Astrocyte of the cerebellum (primary cell): ENCODE results near the gene ARHGEF12.

ENCODE experiments used
- DNase-seq: peaks from one replicate; pipeline ENCODE4 v3.0.0-alpha.2; 2011; ENCODE audit warnings: low read depth
- H3K4me3 ChIP-seq: 2 replicates; pipeline ENCODE4 v1.5.1; 2011; ENCODE audit warnings: mild to moderate bottlenecking, low read depth, low read length, moderate library complexity
- in situ Hi-C: cut with HindIII; loops from 2 replicates; pipeline ENCODE4 v1.10.0; 2017; ENCODE audit warnings: low sequenced_read_pairs
- TF ChIP-seq, protein P1 (sequence below): IDR thresholded peaks from 2 replicates; pipeline ENCODE4 v1.5.1; 2012; ENCODE audit warnings: low read length, low read depth, moderate library complexity, mild to moderate bottlenecking; ENCODE audit errors: missing control alignments

Gene ARHGEF12

DNA sequence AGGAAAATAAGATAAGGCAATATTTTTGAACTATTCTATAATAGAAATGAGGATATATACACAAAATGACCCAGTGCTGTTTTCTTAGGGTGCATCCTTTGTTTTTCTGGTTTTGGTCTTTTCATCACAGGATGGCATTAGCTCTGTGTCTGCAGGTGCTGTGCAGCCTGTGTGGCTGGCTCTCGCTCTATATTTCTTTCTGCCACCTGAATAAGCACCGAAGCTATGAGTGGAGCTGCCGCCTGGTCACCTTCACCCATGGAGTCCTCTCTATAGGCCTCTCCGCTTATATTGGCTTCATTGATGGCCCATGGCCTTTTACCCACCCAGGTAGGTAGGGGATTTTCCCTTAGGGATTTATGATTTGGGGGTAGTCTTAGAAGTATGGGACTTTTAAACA, 8.9 kb upstream of the ARHGEF12 start:
- H3K4me3 ChIP-seq = no peak overlapping the region
- no peak for DNase-seq
- TF ChIP-seq, protein P1, sequence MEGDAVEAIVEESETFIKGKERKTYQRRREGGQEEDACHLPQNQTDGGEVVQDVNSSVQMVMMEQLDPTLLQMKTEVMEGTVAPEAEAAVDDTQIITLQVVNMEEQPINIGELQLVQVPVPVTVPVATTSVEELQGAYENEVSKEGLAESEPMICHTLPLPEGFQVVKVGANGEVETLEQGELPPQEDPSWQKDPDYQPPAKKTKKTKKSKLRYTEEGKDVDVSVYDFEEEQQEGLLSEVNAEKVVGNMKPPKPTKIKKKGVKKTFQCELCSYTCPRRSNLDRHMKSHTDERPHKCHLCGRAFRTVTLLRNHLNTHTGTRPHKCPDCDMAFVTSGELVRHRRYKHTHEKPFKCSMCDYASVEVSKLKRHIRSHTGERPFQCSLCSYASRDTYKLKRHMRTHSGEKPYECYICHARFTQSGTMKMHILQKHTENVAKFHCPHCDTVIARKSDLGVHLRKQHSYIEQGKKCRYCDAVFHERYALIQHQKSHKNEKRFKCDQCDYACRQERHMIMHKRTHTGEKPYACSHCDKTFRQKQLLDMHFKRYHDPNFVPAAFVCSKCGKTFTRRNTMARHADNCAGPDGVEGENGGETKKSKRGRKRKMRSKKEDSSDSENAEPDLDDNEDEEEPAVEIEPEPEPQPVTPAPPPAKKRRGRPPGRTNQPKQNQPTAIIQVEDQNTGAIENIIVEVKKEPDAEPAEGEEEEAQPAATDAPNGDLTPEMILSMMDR = no peak
- in situ Hi-C loops = no loop called here

DNA sequence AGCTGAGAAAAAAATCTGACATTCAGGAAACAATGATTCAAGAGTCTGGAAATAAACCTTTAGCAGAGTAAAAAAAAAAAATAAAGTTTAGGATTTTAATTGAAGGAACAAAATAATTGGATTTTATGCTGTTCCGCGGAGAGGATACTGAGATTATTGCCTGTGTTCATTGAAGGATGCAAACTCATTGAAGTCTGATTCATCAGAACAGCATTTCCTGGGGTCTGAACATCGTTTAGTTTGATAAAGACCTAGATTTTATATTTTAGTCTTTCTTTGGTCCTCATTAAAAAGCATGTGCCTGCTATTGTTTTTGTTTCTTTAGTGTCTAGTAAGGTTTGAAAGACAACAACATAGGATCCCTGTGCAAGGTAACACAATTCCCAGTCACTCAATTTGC, 6.7 kb upstream of the ARHGEF12 start:
- in situ Hi-C loops = no loop called here
- TF ChIP-seq, protein P1 = no peak
- DNase-seq = no peak
- H3K4me3 ChIP-seq = no peak overlapping the region

DNA sequence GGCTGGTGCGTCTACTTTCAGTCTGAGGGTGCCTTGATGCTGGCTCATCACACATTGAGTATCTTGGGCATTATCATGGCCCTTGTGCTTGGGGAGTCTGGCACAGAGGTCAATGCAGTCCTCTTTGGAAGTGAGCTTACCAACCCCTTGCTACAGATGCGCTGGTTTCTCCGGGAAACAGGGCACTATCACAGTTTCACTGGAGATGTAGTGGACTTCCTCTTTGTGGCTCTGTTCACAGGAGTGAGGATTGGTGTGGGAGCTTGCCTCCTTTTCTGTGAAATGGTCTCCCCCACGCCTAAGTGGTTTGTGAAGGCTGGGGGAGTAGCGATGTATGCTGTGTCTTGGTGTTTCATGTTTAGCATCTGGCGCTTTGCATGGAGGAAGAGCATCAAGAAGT, 6.2 kb upstream of the ARHGEF12 start:
- H3K4me3 ChIP-seq = no peak overlapping the region
- DNase-seq = no peak
- TF ChIP-seq, protein P1 = no peak
- in situ Hi-C loops = no loop called here

DNA sequence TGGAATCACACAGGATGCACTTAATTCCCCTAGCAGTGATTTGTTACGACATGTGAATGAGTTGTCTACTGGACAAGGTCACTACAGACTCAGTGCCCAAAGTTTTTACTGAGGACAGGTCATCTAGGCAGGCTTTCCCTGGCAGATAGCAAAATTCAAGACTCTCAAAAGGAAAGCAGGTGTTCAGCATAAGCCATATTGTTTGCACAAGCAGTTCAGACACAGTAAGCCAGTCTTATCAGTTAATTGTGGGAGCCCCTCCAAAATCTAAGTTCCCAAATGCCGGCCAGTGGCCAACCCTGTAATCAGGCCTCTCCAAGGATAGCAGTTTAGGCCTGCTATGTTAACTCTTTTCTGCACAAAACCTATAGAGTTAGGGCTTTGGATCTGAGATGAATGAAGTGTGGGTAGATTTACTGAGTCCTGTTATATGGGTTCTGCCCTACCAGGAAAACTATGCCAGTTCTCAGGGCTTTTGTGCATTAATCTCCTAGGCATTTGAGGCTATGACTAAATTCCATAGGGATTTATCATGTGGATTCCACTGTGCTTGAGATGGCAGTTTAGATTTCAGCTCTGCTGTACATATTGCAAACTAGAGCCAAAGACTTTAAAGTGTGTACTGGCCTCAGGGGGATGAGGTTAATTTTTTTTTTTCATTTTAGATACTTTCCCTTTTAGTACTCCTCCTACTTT, 4.8 kb upstream of the ARHGEF12 start:
- peak; percentile 68 for DNase-seq
- in situ Hi-C loops = no loop called here
- H3K4me3 ChIP-seq = no peak overlapping the region
- TF ChIP-seq, protein P1 = no peak

DNA sequence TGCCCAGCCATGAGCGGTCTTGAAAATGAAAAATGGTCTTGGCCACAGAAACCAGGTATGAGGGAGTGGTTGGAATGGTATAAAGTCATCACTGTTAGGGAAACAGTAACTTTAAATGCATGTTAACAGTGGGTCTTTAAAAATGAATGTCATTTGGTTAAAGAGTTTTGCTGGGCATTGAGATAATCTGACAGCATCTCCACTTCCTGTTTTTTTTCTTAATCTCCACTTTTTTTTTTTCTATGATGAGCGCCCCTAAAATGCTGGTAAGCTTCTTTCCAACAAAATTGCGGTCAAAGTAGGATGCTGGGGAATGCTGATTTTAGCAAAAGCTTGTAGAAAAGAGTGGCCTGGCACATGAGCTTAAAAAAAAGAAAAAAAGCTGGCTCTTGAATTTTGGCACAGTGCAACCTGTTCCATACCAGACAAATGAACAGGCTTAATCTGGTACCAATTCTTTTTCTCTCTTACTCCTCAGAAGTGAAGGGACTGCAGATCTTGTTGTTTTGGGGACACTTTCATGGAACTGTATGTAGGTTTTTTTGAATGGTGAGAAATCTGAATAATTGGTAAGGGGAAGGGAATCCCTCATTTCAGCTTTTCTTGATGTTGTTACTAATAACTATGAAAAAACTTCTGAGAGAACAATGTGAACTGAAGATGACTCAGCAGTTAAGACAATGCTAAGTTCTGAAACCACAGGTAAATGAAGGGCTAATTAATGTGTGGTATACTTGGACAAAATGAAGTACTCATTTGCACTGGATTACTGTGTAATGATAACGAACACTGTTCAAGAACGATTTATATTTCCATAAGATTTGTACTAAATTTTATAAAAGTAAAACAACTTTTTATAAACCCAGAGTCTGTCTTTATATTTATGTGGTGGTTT, 3.1 kb upstream of the ARHGEF12 start:
- TF ChIP-seq, protein P1 = no peak
- no peak overlapping the region for H3K4me3 ChIP-seq
- no peak for DNase-seq
- in situ Hi-C loops = no loop called here

DNA sequence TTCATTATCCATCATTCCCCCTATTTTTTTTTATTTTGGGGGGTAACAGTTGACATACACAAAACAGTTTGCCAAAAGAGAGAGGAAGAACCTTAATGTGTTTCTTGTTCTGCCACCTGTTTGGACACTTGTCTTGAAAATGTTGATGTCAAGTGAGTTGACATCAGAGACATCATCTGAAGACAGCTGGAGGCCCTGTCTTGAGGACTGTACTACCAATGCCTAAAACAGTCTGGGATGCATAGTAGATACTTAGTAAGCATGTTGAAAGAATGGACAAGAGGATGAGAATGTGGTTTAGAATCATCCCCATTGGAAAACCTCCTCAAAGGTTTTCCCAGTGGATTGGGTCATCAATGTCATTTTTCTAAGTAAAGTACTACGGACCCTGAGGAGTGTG, 2.4 kb upstream of the ARHGEF12 start:
- H3K4me3 ChIP-seq = no peak overlapping the region
- in situ Hi-C loops = no loop called here
- no peak for DNase-seq
- TF ChIP-seq, protein P1 = no peak
